GM21360 (cell line): ENCODE data around the gene MAN1A2.

Experiments
- ATAC-seq: cut with Tn5 transposase; IDR thresholded peaks from one replicate; pipeline ENCODE4 v1.9.1; 2021; ENCODE audit warnings: mild to moderate bottlenecking, moderate library complexity; ENCODE audit not compliant: unreplicated experiment

The MAN1A2 gene

DNA sequence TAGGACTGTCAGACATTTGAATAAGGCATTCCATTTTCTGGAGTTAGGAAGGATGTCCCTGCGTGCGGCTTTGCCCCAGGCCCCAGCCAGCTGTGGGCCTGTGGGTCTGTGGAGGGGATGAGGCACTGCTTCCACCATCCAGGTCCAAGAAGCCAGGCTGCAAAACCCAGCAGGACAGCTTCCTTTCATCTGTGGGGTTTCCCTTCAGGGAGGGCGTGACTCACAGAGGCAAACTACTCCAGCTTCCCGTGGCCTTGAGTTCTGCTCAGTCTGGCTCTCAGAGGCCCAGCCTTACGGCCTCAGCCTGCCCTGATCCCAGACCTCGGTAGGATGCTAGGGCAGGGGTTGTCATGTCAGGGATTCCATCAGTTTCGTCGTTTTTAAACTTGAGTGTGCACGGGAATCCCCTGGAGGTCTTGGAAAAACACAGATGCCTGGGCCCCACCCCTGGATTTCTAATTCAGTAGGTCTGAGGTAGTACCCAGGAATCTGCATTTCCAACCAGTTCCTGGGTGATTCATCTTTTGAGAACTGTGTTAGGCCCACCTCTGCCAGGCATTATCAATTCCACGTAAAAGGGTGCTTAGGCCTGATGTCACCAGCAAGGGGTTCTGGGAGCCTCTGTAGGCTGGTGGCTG lies 206.3 kb downstream of the MAN1A2 start:
- no peak for ATAC-seq

DNA sequence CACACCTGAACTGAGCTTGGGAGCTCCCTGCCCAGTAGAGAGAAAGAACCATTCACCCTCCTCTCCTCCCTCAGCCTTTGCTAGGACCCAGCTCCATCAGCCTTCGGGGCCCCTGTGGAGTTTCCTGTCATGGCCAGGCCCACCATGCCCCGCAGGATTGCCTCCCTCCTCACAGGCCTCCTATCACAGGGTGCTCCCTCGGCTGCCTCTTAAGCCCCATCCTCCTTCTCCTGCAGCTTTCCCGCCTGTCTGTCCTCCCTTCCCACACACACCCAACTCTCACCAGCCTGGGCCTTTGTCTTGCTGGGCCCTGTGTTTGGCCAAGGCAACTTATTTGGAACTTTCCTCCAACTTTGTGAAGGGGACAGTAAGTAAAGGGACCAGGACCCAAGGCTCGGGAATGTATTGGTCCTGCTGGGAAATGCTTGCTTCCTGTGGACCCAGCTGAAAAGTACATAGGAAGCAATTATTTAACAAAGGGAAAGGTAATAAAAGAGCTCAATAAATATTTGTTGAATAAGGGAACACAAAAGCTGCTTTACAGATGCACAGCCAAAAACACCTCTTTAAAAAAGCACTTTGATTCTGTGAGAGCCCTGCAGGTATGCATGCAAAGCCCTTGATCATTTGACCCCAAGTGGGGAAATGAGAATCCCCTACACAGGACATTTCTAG lies 207.0 kb downstream of the MAN1A2 start:
- no peak for ATAC-seq

DNA sequence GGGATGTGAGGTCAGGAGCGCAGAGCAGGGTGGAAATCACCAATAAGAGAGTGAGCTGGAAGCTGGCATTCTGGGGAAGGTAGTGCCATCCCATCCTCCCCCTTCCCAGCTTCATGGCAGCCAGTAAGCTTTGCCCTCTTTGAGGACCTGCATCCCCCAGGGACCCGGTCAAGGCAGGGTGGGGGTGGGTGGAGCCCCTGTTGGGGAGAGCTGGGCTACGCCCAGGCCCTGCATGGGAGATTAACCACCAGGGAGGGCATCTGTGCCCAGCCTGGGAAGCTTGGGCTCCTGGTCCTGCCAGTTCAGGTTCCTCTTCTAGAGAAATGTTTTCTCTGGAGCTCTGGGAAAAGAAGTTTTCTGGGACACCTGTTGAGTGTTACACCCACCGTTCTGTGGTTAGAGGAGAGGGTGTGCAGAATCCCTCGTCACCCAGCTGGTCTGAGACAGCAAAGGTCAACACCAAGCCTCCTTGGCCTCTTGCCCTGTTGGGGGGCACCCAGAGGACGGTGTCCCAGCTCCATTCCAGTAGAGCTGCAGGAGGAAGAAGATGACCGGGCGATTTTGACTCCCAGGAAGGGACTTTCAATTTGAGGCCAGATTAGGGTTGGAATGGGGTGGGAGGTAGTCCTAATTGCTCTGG lies 208.5 kb downstream of the MAN1A2 start:
- no peak for ATAC-seq

DNA sequence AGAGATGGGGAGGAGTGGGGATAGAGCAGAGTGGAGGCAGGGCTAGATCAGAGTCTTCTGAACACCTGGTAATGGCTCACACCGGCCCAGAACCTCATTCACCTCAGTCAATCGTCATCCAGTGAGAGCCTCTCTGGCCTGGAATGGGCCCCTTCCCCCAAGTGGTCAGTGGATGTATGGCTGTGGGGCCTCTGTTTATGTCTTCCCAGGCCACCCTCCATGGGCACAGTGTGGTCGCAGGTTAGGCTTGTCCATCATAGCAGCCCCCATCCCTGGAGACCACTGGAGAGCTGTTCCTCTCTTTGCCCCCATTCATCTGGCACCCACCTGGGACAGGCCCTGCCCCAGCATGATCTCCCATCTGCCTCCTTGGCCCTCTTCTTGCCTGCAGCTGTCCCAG lies 209.0 kb downstream of the MAN1A2 start:
- ATAC-seq, result no peak

DNA sequence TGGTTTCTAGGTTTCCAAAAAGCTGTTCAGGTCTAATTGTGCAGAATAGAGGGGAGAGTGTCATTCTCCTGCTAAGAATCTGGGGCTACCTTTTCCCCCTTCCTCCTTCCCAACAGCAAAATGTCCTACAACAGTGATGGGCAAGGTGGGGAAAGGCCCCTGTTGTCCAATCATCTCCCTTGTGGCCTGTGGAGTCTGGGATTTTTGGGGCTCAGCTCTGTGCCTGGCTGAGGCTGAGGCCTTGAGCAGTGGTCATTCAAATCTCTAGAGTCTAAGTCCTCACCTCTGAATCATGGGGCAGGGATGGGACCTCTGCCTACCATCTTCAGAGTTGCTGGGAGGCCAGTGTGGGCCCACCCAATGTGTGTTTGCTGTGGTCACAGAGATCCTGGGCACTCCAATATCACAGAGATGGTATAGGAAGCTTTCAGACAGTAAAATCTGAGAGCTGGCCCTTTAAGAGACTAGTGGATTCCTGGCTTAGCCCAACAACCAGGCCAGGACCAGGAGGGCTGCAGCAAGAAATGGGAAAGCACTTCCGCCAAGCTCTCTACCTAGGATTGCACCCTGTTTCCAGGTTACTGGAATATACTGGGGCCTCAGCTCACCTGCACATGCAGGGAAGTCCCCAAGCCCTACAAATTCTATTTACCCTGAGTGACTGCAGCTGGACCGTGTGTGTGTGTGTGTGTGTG lies 210.1 kb downstream of the MAN1A2 start:
- ATAC-seq, result no peak

DNA sequence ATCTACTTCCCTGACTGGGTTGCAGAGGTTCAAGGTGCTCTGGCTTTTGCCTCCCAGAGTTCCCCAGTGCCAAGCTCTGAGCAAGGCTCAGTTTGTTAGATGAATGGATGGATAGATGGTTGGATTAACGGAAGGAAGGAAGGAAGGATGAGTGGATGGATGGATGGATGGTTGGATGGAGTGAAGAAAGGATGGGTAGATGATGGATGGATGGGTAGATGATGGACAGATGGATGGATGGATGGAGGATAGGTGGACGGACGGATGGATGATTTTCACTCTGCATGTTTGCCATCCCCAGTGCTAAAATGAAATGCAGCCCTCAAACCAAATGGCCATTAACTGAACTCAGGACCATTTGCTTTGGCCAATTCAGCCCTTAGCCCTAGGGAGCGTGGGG lies 211.2 kb downstream of the MAN1A2 start:
- ATAC-seq, result no peak
